GM12873 (cell line): ENCODE results near the gene TTC3.

Experiments used
- TF ChIP-seq, protein P1 (sequence below): IDR thresholded peaks from 2 replicates; pipeline ENCODE4 v1.5.1; 2012; ENCODE audit warnings: low read depth, mild to moderate bottlenecking, moderate library complexity, low read length, control low read depth; ENCODE audit not compliant: insufficient read depth; ENCODE audit errors: missing control alignments

TTC3 gene

DNA sequence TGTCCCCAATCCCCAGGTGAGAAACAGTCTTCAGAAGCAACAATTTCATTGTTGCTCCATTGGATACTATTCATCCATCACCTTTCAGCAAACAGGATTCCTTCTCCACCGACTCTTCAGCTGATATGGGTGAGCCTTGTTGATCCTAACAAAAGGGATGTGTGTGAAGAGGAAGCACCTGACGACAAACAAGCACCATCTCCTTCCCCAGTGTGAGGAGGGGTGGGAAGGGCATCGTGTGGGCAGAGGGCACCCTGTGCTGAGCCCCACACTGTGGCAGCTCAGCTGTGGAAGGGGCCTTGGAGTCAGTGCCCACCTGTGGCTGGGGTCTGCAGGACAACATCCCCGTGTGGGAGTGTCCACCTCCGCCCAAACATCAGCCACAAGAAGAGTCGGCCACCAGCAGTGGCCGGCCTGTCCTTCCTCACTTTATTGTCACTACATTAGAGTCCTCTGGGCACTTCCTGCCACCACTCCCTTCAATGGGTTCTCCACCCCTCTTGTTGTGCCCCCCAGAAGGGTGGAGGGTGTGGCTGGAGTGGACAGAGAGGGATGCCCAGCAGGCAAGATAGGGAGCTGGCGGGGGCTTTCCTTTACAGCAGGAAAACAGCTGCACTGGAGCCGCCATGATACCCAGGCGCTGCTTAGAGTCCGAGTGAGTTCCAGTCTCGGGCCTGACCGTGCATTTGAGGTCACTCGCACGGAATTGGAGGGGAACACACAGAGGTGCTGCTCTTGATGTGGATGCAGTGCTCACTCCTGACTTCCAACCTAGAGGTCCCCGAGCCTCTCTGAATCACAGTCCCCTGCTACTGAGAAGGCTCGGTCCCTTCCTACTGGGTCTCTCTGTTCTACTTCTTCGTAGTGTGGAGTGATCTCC lies 153.2 kb downstream of the TTC3 start:
- TF ChIP-seq, protein P1, sequence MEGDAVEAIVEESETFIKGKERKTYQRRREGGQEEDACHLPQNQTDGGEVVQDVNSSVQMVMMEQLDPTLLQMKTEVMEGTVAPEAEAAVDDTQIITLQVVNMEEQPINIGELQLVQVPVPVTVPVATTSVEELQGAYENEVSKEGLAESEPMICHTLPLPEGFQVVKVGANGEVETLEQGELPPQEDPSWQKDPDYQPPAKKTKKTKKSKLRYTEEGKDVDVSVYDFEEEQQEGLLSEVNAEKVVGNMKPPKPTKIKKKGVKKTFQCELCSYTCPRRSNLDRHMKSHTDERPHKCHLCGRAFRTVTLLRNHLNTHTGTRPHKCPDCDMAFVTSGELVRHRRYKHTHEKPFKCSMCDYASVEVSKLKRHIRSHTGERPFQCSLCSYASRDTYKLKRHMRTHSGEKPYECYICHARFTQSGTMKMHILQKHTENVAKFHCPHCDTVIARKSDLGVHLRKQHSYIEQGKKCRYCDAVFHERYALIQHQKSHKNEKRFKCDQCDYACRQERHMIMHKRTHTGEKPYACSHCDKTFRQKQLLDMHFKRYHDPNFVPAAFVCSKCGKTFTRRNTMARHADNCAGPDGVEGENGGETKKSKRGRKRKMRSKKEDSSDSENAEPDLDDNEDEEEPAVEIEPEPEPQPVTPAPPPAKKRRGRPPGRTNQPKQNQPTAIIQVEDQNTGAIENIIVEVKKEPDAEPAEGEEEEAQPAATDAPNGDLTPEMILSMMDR, result no peak

DNA sequence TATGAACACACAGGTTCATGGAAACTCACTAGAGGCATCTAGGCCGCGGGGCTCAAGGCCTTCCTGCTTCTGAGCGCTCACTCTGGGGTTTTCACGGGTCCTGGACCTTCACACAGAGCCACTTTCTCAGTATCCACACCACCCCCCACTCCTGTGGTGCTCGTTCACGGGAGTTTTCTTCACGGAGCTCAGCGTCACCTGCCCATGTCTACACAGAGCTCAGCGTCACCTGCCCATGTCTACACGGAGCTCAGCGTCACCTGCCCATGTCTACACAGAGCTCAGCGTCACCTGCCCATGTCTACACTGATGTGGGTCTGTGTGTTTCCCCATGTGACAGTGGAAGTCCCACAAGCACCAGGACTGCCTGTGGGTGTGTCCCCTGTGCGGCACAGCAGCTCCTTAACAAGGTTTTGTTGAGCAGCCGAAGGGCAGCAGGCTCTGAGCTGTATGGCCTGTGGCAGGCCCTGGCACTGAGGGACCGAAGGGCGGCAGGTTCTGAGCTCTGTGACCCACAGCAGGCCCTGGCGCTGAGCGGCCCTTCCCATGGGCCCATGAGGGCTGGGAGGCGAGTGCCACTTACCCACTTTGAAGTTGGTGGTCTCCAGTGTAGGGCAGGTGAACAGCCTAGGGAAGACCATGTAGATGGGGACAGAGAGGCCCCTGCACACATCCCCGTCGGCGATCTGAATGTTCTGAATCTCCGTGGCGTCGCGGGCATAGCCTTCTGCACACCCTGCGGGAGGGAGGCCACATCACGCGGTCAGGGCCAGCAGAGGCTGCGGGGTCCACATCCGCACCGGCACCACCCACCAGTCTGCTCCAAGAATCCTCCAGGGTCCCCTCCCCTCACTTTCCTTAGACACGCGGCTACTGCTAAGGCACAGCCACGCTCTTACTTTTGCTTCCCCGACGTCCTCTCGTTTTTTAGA lies 154.3 kb downstream of the TTC3 start:
- TF ChIP-seq, protein P1, result no peak

DNA sequence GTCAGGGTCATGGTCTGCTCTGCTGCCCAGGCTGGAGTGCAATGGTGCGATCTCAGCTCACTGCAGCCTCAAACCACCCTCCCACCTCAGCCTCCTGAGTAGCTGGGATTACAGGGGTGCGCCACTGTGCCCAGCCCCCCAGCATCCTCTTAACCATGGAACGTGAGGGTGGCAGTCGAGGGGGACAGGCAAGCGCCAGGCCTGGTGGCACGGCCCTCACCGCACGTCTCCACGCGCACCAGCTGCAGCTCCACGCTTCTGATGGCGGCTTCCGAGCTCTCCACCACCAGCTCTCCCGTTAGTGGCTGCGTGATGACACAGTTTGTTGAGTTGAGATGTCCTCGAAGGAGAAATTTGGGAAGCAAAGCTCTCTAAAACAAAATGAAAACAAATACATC lies 154.9 kb downstream of the TTC3 start:
- TF ChIP-seq, protein P1, result no peak

DNA sequence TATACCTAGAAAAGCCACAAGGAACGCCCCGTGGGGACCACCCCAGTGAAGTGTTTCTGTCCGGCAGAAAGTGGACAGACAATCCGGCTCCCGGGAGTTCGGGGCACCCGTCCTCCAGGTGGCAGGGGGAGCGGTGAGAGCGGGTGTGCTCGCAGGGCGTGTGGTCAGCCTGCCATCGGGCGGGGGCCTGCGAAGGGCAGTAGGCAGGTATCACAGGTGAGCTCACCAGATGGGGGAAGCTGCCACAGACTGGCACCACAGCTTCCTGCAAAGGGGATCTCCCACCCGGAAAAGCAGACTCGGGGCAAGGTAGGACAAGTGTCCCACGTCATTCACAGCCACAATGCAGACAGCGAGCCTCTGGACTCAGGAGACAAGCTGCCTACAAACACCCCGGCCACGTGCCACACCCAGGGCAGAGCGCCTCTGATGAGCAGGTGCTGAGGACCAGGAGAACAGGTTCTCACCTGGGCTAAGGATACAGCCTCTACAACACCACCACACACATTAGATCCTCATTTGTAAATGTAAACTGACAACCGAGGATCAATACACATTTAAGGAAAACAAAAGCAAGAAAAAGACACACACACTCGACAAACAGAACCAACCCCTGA lies 157.7 kb downstream of the TTC3 start:
- TF ChIP-seq, protein P1, result no peak

DNA sequence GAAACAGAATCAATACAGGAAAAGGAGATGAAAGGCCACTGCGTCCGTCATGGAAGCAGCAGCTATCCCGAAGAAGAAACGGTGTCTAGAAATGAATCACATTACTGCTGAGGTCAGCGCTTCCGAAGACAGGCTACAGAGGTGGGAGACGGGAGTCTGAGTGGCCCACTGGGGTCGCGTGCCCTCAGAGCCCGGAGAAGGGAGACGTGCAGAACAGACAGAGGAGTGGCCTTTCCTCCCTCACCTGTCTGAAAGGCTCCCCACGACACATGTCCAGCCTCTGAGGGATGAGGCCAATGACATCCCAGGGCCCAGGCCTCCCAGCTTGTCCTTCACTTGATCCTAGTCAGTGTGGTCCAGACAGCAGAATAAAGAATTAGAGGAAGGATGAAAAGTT lies 158.2 kb downstream of the TTC3 start:
- TF ChIP-seq, protein P1, result no peak

DNA sequence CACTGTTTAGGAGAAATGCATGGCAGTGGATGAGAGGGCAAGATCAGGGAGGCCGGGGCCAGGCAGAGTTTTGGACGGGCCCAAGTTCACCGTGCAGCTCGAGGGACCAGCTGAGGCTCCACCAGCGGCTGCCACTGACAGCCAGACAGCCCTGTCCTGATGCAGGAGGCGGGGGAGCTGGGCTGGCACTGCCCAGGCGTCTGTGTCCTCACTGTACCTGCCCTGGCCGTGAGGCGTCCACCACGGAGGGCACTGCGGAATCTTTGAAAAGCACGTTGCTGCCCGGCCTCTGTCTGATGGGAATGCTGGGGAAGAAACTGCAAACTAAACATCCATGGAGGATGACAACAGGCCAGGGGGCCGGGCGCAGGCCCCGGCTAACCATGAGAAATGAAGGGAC lies 158.6 kb downstream of the TTC3 start:
- TF ChIP-seq, protein P1, result no peak
